ENCODE data around the gene SAPCD1.
A peak's percentile ranks its signal among the peaks of the same experiment; 100 is the strongest.

The SAPCD1 gene

DNA sequence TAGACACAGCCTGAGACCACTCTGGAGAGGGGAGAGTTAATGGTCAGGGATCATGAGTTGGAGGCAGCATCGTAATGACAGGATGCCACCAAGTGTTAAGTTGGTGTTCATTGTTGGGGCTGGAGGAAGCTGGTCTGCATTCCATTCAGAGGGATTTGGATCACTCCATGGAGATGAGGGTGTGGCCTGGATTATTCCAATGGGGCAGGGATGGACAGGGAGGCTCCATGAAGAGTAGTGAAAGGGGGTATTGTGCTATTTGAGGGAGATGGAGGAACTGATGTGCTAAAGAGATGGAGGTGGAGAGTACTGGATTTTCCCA, 1.1 kb downstream of the SAPCD1 start:
- peak overlapping the region; percentile 98 for H4K91ac ChIP-seq (ENCODE audit: low read length)
- H2BK120ac ChIP-seq (ENCODE audit: low read depth, low read length): no peak overlapping the region
- no peak overlapping the region for H3K4me3 ChIP-seq (ENCODE audit: insufficient read depth in 1 of 2, low read depth in 1 of 2, low read length in 2 of 2)
- peak overlapping the region; percentile 80 to 84 for H3K18ac ChIP-seq (ENCODE audit: low read depth in 1 of 2, low read length in 2 of 2)
- H3K14ac ChIP-seq (ENCODE audit: low read length in 2 of 2): peak overlapping the region in 1 of 2 experiments; percentile 28
- H2BK5ac ChIP-seq (ENCODE audit: low read depth, low read length, poor library complexity, severe bottlenecking): no peak overlapping the region
- no peak overlapping the region for H3K23ac ChIP-seq (ENCODE audit: low read length in 2 of 2)
- peak; percentile 36 for DNase-seq
- no peak overlapping the region for H2AK5ac ChIP-seq (ENCODE audit: low read length, severe bottlenecking)
- peaks cover 15 to 27% of the 10 kb centered on the region in 2 experiments for H3K36me3 ChIP-seq (ENCODE audit: control insufficient read depth in 1 of 2, insufficient read depth in 2 of 2, low read depth in 1 of 2, low read length in 2 of 2)
- H2BK15ac ChIP-seq (ENCODE audit: low read depth, poor library complexity, severe bottlenecking): peak overlapping the region; percentile 36
- H3K4me2 ChIP-seq (ENCODE audit: low read length, poor library complexity, severe bottlenecking): no peak overlapping the region
- H3K27me3 ChIP-seq (ENCODE audit: control insufficient read depth in 1 of 2, insufficient read depth in 1 of 2, low read length in 2 of 2): peaks cover 0 to 6% of the 10 kb centered on the region in 2 experiments
- 2% methylated on average over 1 of the region's 1 CpG for WGBS
- H3K9me3 ChIP-seq (ENCODE audit: control insufficient read depth, low read length): no peaks in the 10 kb centered on the region
- peak overlapping the region in 1 of 2 experiments; percentile 37 for H2BK12ac ChIP-seq (ENCODE audit: low read length in 2 of 2)
- H3K4ac ChIP-seq (ENCODE audit: low read depth in 1 of 2, low read length in 2 of 2): peak overlapping the region; percentile 9 to 27
- H3K4me1 ChIP-seq (ENCODE audit: control insufficient read depth, insufficient read depth, low read depth, low read length): peaks cover 12% of the 10 kb centered on the region
- no peak overlapping the region for H2AFZ ChIP-seq (ENCODE audit: low read depth, low read length)
- peak overlapping the region; percentile 47 for H3K9ac ChIP-seq (ENCODE audit: low read length)
- H3K79me1 ChIP-seq (replicated peaks; ENCODE audit: low read length, poor library complexity, severe bottlenecking): no peaks in the 10 kb centered on the region
- H4K8ac ChIP-seq (ENCODE audit: low read length): peak overlapping the region; percentile 94
- H3K27ac ChIP-seq (ENCODE audit: low read length, poor library complexity, severe bottlenecking): no peak overlapping the region

DNA sequence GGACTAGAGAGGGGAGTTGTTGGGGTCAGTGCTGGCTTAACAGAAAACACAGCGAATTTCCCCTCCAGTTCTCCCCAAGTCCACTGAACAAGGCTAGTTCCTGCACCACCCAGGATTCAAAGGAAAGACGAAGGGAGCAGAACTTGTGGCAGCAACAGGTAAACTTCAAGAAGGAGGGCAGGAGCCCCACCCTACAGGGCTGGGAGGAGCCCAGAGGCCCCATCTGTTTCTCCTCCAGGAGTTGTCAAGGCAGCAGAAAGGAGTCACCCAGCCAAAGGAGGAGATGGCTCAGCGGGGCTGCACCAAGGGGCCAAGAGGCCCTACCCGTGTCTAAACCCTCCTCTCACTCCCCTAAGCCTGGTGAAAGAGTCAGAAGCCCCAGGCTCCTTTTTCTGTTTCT, 1.7 kb downstream of the SAPCD1 start:
- Histone ChIP-seq H3K18ac (ENCODE audit: low read depth in 1 of 2, low read length in 2 of 2) (peak overlapping the region in 1 of 2 experiments; percentile 37), H3K4me3 (ENCODE audit: insufficient read depth in 1 of 2, low read depth in 1 of 2, low read length in 2 of 2) (no peak overlapping the region), H2BK12ac (ENCODE audit: low read length in 2 of 2) (no peak overlapping the region), H2BK15ac (ENCODE audit: low read depth, poor library complexity, severe bottlenecking) (no peak overlapping the region), H2AK5ac (ENCODE audit: low read length, severe bottlenecking) (no peak overlapping the region), H3K4me2 (ENCODE audit: low read length, poor library complexity, severe bottlenecking) (no peak overlapping the region), H2AFZ (ENCODE audit: low read depth, low read length) (no peak overlapping the region), H4K91ac (ENCODE audit: low read length) (no peak overlapping the region), H3K14ac (ENCODE audit: low read length in 2 of 2) (no peak overlapping the region), H3K4ac (ENCODE audit: low read depth in 1 of 2, low read length in 2 of 2) (no peak overlapping the region), H3K23ac (ENCODE audit: low read length in 2 of 2) (no peak overlapping the region), H3K9me3 (ENCODE audit: control insufficient read depth, low read length) (no peaks in the 10 kb centered on the region), H2BK120ac (ENCODE audit: low read depth, low read length) (peak overlapping the region; percentile 67), H4K8ac (ENCODE audit: low read length) (peak overlapping the region; percentile 57), H2BK5ac (ENCODE audit: low read depth, low read length, poor library complexity, severe bottlenecking) (no peak overlapping the region), H3K9ac (ENCODE audit: low read length) (no peak overlapping the region), H3K4me1 (ENCODE audit: control insufficient read depth, insufficient read depth, low read depth, low read length) (peaks cover 12% of the 10 kb centered on the region), H3K27me3 (ENCODE audit: control insufficient read depth in 1 of 2, insufficient read depth in 1 of 2, low read length in 2 of 2) (peaks cover 0 to 6% of the 10 kb centered on the region in 2 experiments), H3K27ac (ENCODE audit: low read length, poor library complexity, severe bottlenecking) (no peak overlapping the region), H3K36me3 (ENCODE audit: control insufficient read depth in 1 of 2, insufficient read depth in 2 of 2, low read depth in 1 of 2, low read length in 2 of 2) (peaks cover 15 to 24% of the 10 kb centered on the region in 2 experiments), H3K79me1 (replicated peaks; ENCODE audit: low read length, poor library complexity, severe bottlenecking) (no peaks in the 10 kb centered on the region)
- 93% methylated on average over 3 of the region's 4 CpGs for WGBS
- no peak for DNase-seq

GRCh38 chr6:31765559-31765909, 3.1 kb downstream of the SAPCD1 start:
- H3K27ac ChIP-seq (ENCODE audit: low read length, poor library complexity, severe bottlenecking): no peak overlapping the region
- H3K36me3 ChIP-seq (ENCODE audit: control insufficient read depth in 1 of 2, insufficient read depth in 2 of 2, low read depth in 1 of 2, low read length in 2 of 2): peaks cover 8 to 18% of the 10 kb centered on the region in 2 experiments
- H2BK120ac ChIP-seq (ENCODE audit: low read depth, low read length): no peak overlapping the region
- H3K9me3 ChIP-seq (ENCODE audit: control insufficient read depth, low read length): no peaks in the 10 kb centered on the region
- H3K23ac ChIP-seq (ENCODE audit: low read length in 2 of 2): no peak overlapping the region
- H3K18ac ChIP-seq (ENCODE audit: low read depth in 1 of 2, low read length in 2 of 2): no peak overlapping the region
- no peak overlapping the region for H3K4me3 ChIP-seq (ENCODE audit: insufficient read depth in 1 of 2, low read depth in 1 of 2, low read length in 2 of 2)
- H3K4me2 ChIP-seq (ENCODE audit: low read length, poor library complexity, severe bottlenecking): no peak overlapping the region
- H3K79me1 ChIP-seq (replicated peaks; ENCODE audit: low read length, poor library complexity, severe bottlenecking): no peaks in the 10 kb centered on the region
- no peak overlapping the region for H2AFZ ChIP-seq (ENCODE audit: low read depth, low read length)
- no peak overlapping the region for H3K9ac ChIP-seq (ENCODE audit: low read length)
- H3K4me1 ChIP-seq (ENCODE audit: control insufficient read depth, insufficient read depth, low read depth, low read length): peaks cover 12% of the 10 kb centered on the region
- H4K8ac ChIP-seq (ENCODE audit: low read length): no peak overlapping the region
- no peak overlapping the region for H3K14ac ChIP-seq (ENCODE audit: low read length in 2 of 2)
- no peak overlapping the region for H2BK15ac ChIP-seq (ENCODE audit: low read depth, poor library complexity, severe bottlenecking)
- peaks cover 0 to 6% of the 10 kb centered on the region in 2 experiments for H3K27me3 ChIP-seq (ENCODE audit: control insufficient read depth in 1 of 2, insufficient read depth in 1 of 2, low read length in 2 of 2)
- no peak overlapping the region for H2BK12ac ChIP-seq (ENCODE audit: low read length in 2 of 2)
- WGBS: 96% methylated on average over 5 of the region's 9 CpGs
- H2BK5ac ChIP-seq (ENCODE audit: low read depth, low read length, poor library complexity, severe bottlenecking): no peak overlapping the region
- no peak overlapping the region for H3K4ac ChIP-seq (ENCODE audit: low read depth in 1 of 2, low read length in 2 of 2)
- no peak overlapping the region for H2AK5ac ChIP-seq (ENCODE audit: low read length, severe bottlenecking)
- no peak overlapping the region for H4K91ac ChIP-seq (ENCODE audit: low read length)
- DNase-seq: no peak

DNA sequence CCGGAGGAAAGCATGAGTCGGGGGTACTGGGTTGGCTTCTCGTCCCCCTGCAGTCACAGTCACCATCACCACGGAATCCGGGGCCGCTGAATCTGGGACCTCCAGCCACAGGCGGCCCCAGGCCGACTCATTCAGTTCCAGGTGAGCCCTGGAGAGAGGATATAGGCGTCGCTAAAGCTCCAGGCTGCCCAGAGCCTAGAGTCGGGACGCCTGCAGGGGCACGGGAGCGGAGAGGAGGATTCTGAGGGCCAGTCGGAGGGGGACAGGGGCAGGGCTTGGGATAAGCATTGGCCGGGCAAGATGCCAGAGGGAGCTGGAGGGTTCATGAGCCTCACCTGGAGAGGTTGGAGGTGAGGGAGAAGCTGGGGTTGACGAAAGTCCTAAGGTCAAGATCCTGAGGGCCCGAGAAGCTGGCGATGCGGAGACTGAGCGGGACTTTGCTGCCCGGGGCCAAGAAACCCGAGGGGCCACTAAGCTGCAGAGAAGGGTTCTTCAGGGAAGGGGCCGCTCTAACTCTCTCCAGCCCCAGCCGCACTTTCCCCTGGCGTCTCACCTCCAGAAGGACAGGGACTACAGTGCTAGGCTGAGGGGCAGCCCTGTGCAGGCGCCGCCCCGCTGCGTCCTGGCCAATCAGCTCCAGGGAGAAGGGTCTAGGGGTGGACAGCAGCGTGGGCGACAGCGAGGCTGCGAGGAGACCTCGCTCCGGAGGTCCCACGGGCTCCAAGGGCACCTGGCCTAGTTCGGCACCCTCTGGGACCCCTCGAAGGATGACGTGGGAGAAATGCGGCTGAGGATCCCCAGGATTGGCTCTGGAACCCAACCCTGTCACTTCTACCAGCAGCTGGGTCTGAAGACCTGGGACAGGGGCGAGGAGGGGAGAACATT, 3.7 kb downstream of the SAPCD1 start:
- H2AFZ ChIP-seq (ENCODE audit: low read depth, low read length): peak overlapping the region; percentile 6

More for the DNA sequence above, 3.7 kb downstream of the SAPCD1 start:
- no peak overlapping the region for H2BK120ac ChIP-seq (ENCODE audit: low read depth, low read length)
- H2BK12ac ChIP-seq (ENCODE audit: low read length in 2 of 2): peak overlapping the region in 1 of 2 experiments; percentile 12
- no peak overlapping the region for H2BK5ac ChIP-seq (ENCODE audit: low read depth, low read length, poor library complexity, severe bottlenecking)
- no peak overlapping the region for H3K14ac ChIP-seq (ENCODE audit: low read length in 2 of 2)
- H3K18ac ChIP-seq (ENCODE audit: low read depth in 1 of 2, low read length in 2 of 2): peak overlapping the region in 1 of 2 experiments; percentile 55
- no peak overlapping the region for H3K27ac ChIP-seq (ENCODE audit: low read length, poor library complexity, severe bottlenecking)
- peaks cover 8 to 12% of the 10 kb centered on the region in 2 experiments for H3K36me3 ChIP-seq (ENCODE audit: control insufficient read depth in 1 of 2, insufficient read depth in 2 of 2, low read depth in 1 of 2, low read length in 2 of 2)
- H3K4me2 ChIP-seq (ENCODE audit: low read length, poor library complexity, severe bottlenecking): peak overlapping the region; percentile 1
- no peak overlapping the region for H3K4ac ChIP-seq (ENCODE audit: low read depth in 1 of 2, low read length in 2 of 2)
- H3K4me3 ChIP-seq (ENCODE audit: insufficient read depth in 1 of 2, low read depth in 1 of 2, low read length in 2 of 2): peak overlapping the region in 1 of 2 experiments; percentile 65
- H3K9ac ChIP-seq (ENCODE audit: low read length): peak overlapping the region; percentile 33
- H3K4me1 ChIP-seq (ENCODE audit: control insufficient read depth, insufficient read depth, low read depth, low read length): peaks cover 12% of the 10 kb centered on the region
- WGBS: 49% methylated on average over 42 of the region's 42 CpGs
- H2BK15ac ChIP-seq (ENCODE audit: low read depth, poor library complexity, severe bottlenecking): no peak overlapping the region
- peak overlapping the region; percentile 22 for H4K91ac ChIP-seq (ENCODE audit: low read length)
- H3K9me3 ChIP-seq (ENCODE audit: control insufficient read depth, low read length): no peaks in the 10 kb centered on the region
- no peak overlapping the region for H2AK5ac ChIP-seq (ENCODE audit: low read length, severe bottlenecking)
- peak overlapping the region; percentile 45 for H4K8ac ChIP-seq (ENCODE audit: low read length)
- H3K79me1 ChIP-seq (replicated peaks; ENCODE audit: low read length, poor library complexity, severe bottlenecking): no peaks in the 10 kb centered on the region
- no peak overlapping the region for H3K23ac ChIP-seq (ENCODE audit: low read length in 2 of 2)
- no peak for DNase-seq
- H3K27me3 ChIP-seq (ENCODE audit: control insufficient read depth in 1 of 2, insufficient read depth in 1 of 2, low read length in 2 of 2): peaks cover 0 to 6% of the 10 kb centered on the region in 2 experiments
